Peyer's patch (tissue), 4 donors: ENCODE measurements around the gene COL3A1. TPM values are rescaled to one million over a fixed set of nuclear protein-coding genes. Genes with fewer than 3 reads are reported as not detected.

Experiments
- DNase-seq, 3 donors: peaks; one replicate each; pipeline ENCODE4 v3.0.0-alpha.2; 2017 to 2019
- H3K27ac ChIP-seq, 4 donors: fragments of 200-600 bp; sonication (generic); one replicate each; pipeline ENCODE4 v1.5.1; 2016 to 2019
- H3K27me3 ChIP-seq, 2 donors: fragments of 200-600 bp; sonication (generic); one replicate each; pipeline ENCODE4 v1.5.1; 2019
- H3K36me3 ChIP-seq, 3 donors: fragments of 200-600 bp; sonication (generic); one replicate each; pipeline ENCODE4 v1.5.1; 2016 to 2019
- H3K4me1 ChIP-seq, 4 donors: fragments of 200-600 bp; sonication (generic); one replicate each; pipeline ENCODE4 v1.5.1; 2016 to 2019
- H3K4me3 ChIP-seq, 4 donors: fragments of 200-600 bp; sonication (generic); 1 replicate in 3 of 4; 2 replicates in 1 of 4; pipeline ENCODE4 v1.5.1; 2016 to 2019; ENCODE audit warnings: mild to moderate bottlenecking in 1 of 4
- H3K9me3 ChIP-seq, 4 donors: fragments of 200-600 bp; sonication (generic); one replicate each; pipeline ENCODE4 v1.5.1; 2016 to 2019; ENCODE audit warnings: mild to moderate bottlenecking in 1 of 4
- CTCF ChIP-seq, 6 experiments: fragments of 450-650 bp in 4 of 6; fragments of 200-600 bp in 2 of 6; sonication (generic) in 1 of 6; IDR thresholded peaks; one replicate each; pipeline ENCODE4 v1.5.1; 2017 to 2019; ENCODE audit warnings: antibody characterized with exemption in 6 of 6, mild to moderate bottlenecking in 3 of 6, moderate library complexity in 1 of 6
- POLR2A ChIP-seq, 2 donors: fragments of 450-650 bp; IDR thresholded peaks; one replicate each; pipeline ENCODE4 v1.5.1; 2017; ENCODE audit warnings: antibody characterized with exemption in 2 of 2, mild to moderate bottlenecking in 2 of 2, moderate library complexity in 2 of 2
- total RNA-seq, 4 donors: library from RNA; depleted of rRNA; stranded (reverse); fragments of >200 nt; gene quantifications; one replicate each; pipeline ENCODE4 v1.1.0, GENCODE V29; 2016

COL3A1 gene
- total RNA-seq, 4 donors from 2014 or later = 33.9 to 317 (median 69.9) TPM

GRCh38 chr2:189024901-189025618 is 50.9 kb downstream of the COL3A1 start:
- no peaks in the 10 kb centered on the region for H3K4me1 ChIP-seq
- TF ChIP-seq CTCF (IDR thresholded peaks at IDR 0.05) = peak in 1 of 6 experiments; percentile 8
- TF ChIP-seq POLR2A (IDR thresholded peaks at IDR 0.05) = no peak
- H3K9me3 ChIP-seq = no peaks in the 10 kb centered on the region
- H3K27ac ChIP-seq = no peak overlapping the region
- no peaks in the 10 kb centered on the region for H3K27me3 ChIP-seq
- no peaks in the 10 kb centered on the region for H3K36me3 ChIP-seq
- DNase-seq = no peak
- no peak overlapping the region for H3K4me3 ChIP-seq

DNA sequence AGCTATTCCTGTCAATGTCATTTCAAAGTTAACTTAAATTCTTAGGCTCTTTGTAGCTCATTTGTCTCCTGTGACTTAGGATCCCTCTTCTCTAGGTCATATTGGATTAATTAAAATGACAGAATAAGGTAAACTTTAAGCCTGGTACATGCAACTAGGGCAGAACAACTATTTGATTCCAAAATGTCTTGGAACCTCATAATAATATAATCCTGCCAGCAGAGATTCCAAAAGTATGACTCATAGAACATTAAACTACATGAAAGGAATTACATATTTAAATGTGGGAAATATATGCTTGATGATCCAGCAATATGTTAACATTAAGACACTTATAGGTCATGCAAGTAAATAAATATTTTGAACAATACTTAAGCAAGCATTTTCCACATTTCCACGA is 63.3 kb downstream of the COL3A1 start:
- H3K27me3 ChIP-seq = no peaks in the 10 kb centered on the region
- TF ChIP-seq POLR2A (IDR thresholded peaks at IDR 0.05) = no peak
- TF ChIP-seq CTCF (IDR thresholded peaks at IDR 0.05) = no peak
- no peaks in the 10 kb centered on the region for H3K4me1 ChIP-seq
- H3K27ac ChIP-seq = no peak overlapping the region
- peaks cover 0 to 19% (median 0%) of the 10 kb centered on the region in 3 donors for H3K36me3 ChIP-seq
- no peaks in the 10 kb centered on the region for H3K9me3 ChIP-seq
- H3K4me3 ChIP-seq = no peak overlapping the region
- DNase-seq = no peak

DNA sequence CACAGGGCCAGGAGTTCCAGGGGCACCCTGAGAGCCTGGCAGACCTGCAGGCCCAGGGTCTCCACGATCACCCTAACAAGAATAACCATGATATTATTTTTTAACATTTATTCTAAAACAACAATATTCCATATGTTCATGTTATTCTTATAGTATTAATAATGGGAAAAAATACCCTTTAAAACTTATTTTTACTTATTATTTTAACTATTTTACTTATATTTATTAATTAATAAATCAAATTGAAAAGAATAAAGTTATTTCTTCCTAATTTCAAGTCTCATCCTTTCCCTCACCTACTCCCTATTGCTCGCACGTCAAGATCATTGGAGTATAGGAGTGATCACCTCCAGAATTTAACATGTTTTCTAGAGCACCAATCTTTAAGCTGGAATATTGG is 71.7 kb downstream of the COL3A1 start:
- Histone ChIP-seq H3K4me3 (no peak overlapping the region), H3K36me3 (peaks cover 0 to 9% (median 0%) of the 10 kb centered on the region in 3 donors), H3K4me1 (no peaks in the 10 kb centered on the region), H3K27me3 (no peaks in the 10 kb centered on the region), H3K9me3 (no peaks in the 10 kb centered on the region), H3K27ac (no peak overlapping the region)
- TF ChIP-seq CTCF (IDR thresholded peaks at IDR 0.05) (no peak), POLR2A (IDR thresholded peaks at IDR 0.05) (no peak)
- no peak for DNase-seq

GRCh38 chr2:189046320-189046719 is 72.1 kb downstream of the COL3A1 start:
- Histone ChIP-seq H3K4me3 (no peak overlapping the region), H3K27me3 (no peaks in the 10 kb centered on the region), H3K36me3 (peaks cover 0 to 10% (median 0%) of the 10 kb centered on the region in 3 donors), H3K9me3 (no peaks in the 10 kb centered on the region), H3K27ac (no peak overlapping the region), H3K4me1 (no peaks in the 10 kb centered on the region)
- no peak for DNase-seq
- TF ChIP-seq POLR2A (IDR thresholded peaks at IDR 0.05) (no peak), CTCF (IDR thresholded peaks at IDR 0.05) (no peak)

DNA sequence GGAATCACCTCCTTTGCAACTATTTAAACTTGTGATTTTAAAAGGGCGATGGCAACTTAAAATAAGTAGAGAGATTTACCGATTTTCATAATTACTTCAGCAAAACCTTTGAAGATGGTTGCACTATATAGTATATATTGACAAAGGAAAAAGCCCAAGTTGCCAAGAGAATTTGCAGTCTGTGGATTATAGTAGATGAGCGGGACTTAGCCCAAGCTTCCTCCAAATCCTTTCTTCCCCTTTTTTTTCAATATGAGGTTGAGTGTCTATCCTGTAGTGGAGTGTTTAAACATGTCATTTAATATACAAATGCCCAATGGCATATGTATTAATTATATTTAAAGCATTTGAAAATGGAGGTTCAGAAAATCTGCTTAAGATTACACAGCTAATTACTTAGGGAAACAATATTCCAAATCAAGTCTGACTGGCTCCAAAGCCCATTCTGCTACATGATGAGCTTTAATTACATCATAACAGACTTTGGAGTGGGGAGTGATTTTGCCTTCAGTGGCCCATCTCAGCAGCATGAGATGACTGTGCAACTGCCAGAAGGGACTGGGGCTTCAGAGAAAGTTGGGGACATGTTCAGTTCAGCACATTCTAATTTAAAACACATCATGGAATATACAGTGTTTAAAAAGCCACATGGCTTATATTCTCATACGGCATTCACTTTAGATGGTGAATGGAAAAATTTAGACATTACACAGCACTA is 73.2 kb downstream of the COL3A1 start:
- Histone ChIP-seq H3K4me1 (no peaks in the 10 kb centered on the region), H3K36me3 (peaks cover 0 to 10% (median 0%) of the 10 kb centered on the region in 3 donors), H3K4me3 (no peak overlapping the region), H3K27ac (no peak overlapping the region), H3K27me3 (no peaks in the 10 kb centered on the region), H3K9me3 (no peaks in the 10 kb centered on the region)
- no peak for DNase-seq
- no peak for TF ChIP-seq CTCF (IDR thresholded peaks at IDR 0.05)
- no peak for TF ChIP-seq POLR2A (IDR thresholded peaks at IDR 0.05)
